ENCODE measurements around the gene CLDN11.

The CLDN11 gene

GRCh38 chr3:170418422-170419398, at the start of gene CLDN11:
TSS of gene CLDN11 (plus strand) at chr3:170418868. CDS start at chr3:170419067, 199 bp downstream.
- no peak for DNase-seq (ENCODE audit: low read depth)

- DNase-seq (ENCODE audit: low read depth): no peak
Observed at GRCh38 chr3:170368921-170369320, 49.7 kb upstream of the CLDN11 start.

- DNase-seq (ENCODE audit: low read depth): no peak
Observed at GRCh38 chr3:170372190-170372879, 46.3 kb upstream of the CLDN11 start.

GRCh38 chr3:170383567-170383966, 35.1 kb upstream of the CLDN11 start:
- no peak for DNase-seq (ENCODE audit: low read depth)

- DNase-seq (ENCODE audit: low read depth): no peak
Observed at GRCh38 chr3:170386468-170386867, 32.2 kb upstream of the CLDN11 start.

GRCh38 chr3:170387950-170388349, 30.7 kb upstream of the CLDN11 start:
- DNase-seq (ENCODE audit: low read depth): no peak

- DNase-seq (ENCODE audit: low read depth): no peak
Observed at GRCh38 chr3:170391108-170391507, 27.6 kb upstream of the CLDN11 start.

- no peak for DNase-seq (ENCODE audit: low read depth)
Observed at GRCh38 chr3:170397685-170398084, 21.0 kb upstream of the CLDN11 start.

- no peak for DNase-seq (ENCODE audit: low read depth)
Observed at GRCh38 chr3:170405101-170405500, 13.6 kb upstream of the CLDN11 start.

GRCh38 chr3:170410428-170411029, 8.1 kb upstream of the CLDN11 start:
- DNase-seq (ENCODE audit: low read depth): no peak

GRCh38 chr3:170413291-170413690, 5.4 kb upstream of the CLDN11 start:
- DNase-seq (ENCODE audit: low read depth): no peak

GRCh38 chr3:170414202-170414663, 4.4 kb upstream of the CLDN11 start:
- no peak for DNase-seq (ENCODE audit: low read depth)

GRCh38 chr3:170417090-170417489, 1.6 kb upstream of the CLDN11 start:
- no peak for DNase-seq (ENCODE audit: low read depth)

- DNase-seq (ENCODE audit: low read depth): no peak
Observed at GRCh38 chr3:170419557-170420087, 954 bp downstream of the CLDN11 start.

- DNase-seq (ENCODE audit: low read depth): no peak
Observed at GRCh38 chr3:170420307-170420821, 1.7 kb downstream of the CLDN11 start.

- no peak for DNase-seq (ENCODE audit: low read depth)
Observed at GRCh38 chr3:170421111-170421641, 2.5 kb downstream of the CLDN11 start.

GRCh38 chr3:170421758-170422157, 3.1 kb downstream of the CLDN11 start:
- DNase-seq (ENCODE audit: low read depth): no peak

GRCh38 chr3:170423001-170423615, 4.4 kb downstream of the CLDN11 start:
- DNase-seq (ENCODE audit: low read depth): no peak

- DNase-seq (ENCODE audit: low read depth): no peak
Observed at GRCh38 chr3:170424879-170425278, 6.2 kb downstream of the CLDN11 start.

GRCh38 chr3:170425491-170426239, 7.0 kb downstream of the CLDN11 start:
- DNase-seq (ENCODE audit: low read depth): no peak
